Fibroblast of lung (primary cell): ENCODE measurements around the gene CD1E.

Experiments used
- CTCF ChIP-seq, 2 donors: IDR thresholded peaks in 1 of 2; conservative IDR thresholded peaks in 1 of 2; 1 replicate in 1 of 2; 2 replicates in 1 of 2; pipeline ENCODE4 v1.5.1; 2011 to 2012; ENCODE audit warnings: low read length in 2 of 2, control low read depth in 1 of 2, inconsistent platforms in 1 of 2, low read depth in 1 of 2, mild to moderate bottlenecking in 1 of 2
- EZH2 ChIP-seq: IDR thresholded peaks from 2 replicates; pipeline ENCODE4 v1.5.1; 2012; ENCODE audit warnings: low read length, control low read depth, mild to moderate bottlenecking; ENCODE audit errors: missing control alignments

DNA sequence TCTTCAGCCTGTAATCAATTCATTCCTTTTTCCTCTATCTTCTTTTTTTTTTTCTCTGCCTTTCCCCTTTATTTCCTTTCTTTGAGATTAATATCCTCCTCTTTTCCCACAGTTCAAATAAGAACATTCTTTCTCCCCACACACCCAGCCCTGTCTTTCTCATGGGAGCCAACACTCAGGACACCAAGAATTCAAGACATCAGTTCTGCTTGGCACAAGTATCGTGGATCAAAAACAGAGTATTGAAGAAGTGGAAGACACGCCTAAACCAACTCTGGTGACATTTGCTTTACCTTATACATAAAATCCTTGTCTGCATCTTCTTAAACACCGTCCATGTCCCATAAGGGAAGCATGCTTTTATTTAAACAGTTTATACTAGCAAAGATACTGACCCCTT lies 2.9 kb downstream of the CD1E start:
- no peak for TF ChIP-seq CTCF (conservative IDR thresholded peaks at IDR 0.05 in 1 of 2, IDR thresholded peaks at IDR 0.05 in 1 of 2; ENCODE audit: low read depth in 1 of 2, low read length in 2 of 2)
- no peak for TF ChIP-seq EZH2
